Measurements from ENCODE around the gene TH. TPM values are rescaled to one million over a fixed set of nuclear protein-coding genes. Genes with fewer than 3 reads are reported as not detected.

Gene TH
- polyA plus RNA-seq, 1 of the 3 experiments (the other 2 are of a cell fraction), result not detected

GRCh38 chr11:2218031-2218633 lies 46.5 kb upstream of the TH start:
- no peak overlapping the region for H3K4me3 ChIP-seq (ENCODE audit: low read depth in 2 of 2, low read length in 1 of 2)
- H3K79me2 ChIP-seq (ENCODE audit: insufficient read depth), result no peaks in the 10 kb centered on the region
- H4K20me1 ChIP-seq (ENCODE audit: insufficient read depth), result no peaks in the 10 kb centered on the region
- H3K4me1 ChIP-seq (ENCODE audit: control insufficient read depth in 1 of 2, insufficient read depth in 2 of 2, low read depth in 1 of 2, low read length in 1 of 2), result no peaks in the 10 kb centered on the region; a peak in 1 of 4 replicates
- no peak for DNase-seq
- ChIA-PET POLR2A (no interaction called here), CTCF (interaction anchor here (0.8 to 1.7 kb wide), 4 partner anchors 9 to 203 kb away, joined by 3 to 4 read pairs (median 3); no protein-coding TSS in a partner anchor)
- H3F3A ChIP-seq (replicated peaks; ENCODE audit: insufficient read depth), result no peaks in the 10 kb centered on the region
- H3K4me2 ChIP-seq, result no peak overlapping the region
- H3K9me2 ChIP-seq, result no peaks in the 10 kb centered on the region
- no peak overlapping the region for H3K27ac ChIP-seq (ENCODE audit: low read depth in 2 of 2, low read length in 1 of 2)
- no peaks in the 10 kb centered on the region for H3K9me3 ChIP-seq
- no peaks in the 10 kb centered on the region for H3K27me3 ChIP-seq (ENCODE audit: insufficient read depth)
- no peaks in the 10 kb centered on the region for H3K36me3 ChIP-seq (replicated peaks in 1 of 2; ENCODE audit: control insufficient read depth in 1 of 2, insufficient read depth in 2 of 2, low read length in 1 of 2)
- 27% methylated on average over 3 of the region's 3 CpGs for WGBS (ENCODE audit: low lambda C conversion rate)
- TF ChIP-seq TEAD4 (IDR thresholded peaks at IDR 0.05; ENCODE audit: borderline replicate concordance, insufficient read depth), result no peak
- no peak overlapping the region for H2AFZ ChIP-seq (ENCODE audit: low read depth)
- no peak overlapping the region for H3K9ac ChIP-seq

- ChIA-PET CTCF (interaction anchor here (0.7 to 1.4 kb wide), 4 partner anchors 8 to 204 kb away, joined by 3 read pairs; no protein-coding TSS in a partner anchor), POLR2A (no interaction called here)
- Histone ChIP-seq H3K27ac (ENCODE audit: low read depth in 2 of 2, low read length in 1 of 2) (no peak overlapping the region), H3F3A (replicated peaks; ENCODE audit: insufficient read depth) (no peaks in the 10 kb centered on the region), H3K4me1 (ENCODE audit: control insufficient read depth in 1 of 2, insufficient read depth in 2 of 2, low read depth in 1 of 2, low read length in 1 of 2) (peaks cover 0 to 6% of the 10 kb centered on the region in 2 experiments; a peak in 1 of 4 replicates), H3K36me3 (replicated peaks in 1 of 2; ENCODE audit: control insufficient read depth in 1 of 2, insufficient read depth in 2 of 2, low read length in 1 of 2) (no peaks in the 10 kb centered on the region), H3K4me2 (no peak overlapping the region), H3K9me2 (no peaks in the 10 kb centered on the region), H3K9ac (no peak overlapping the region), H3K4me3 (ENCODE audit: low read depth in 2 of 2, low read length in 1 of 2) (no peak overlapping the region), H4K20me1 (ENCODE audit: insufficient read depth) (no peaks in the 10 kb centered on the region), H3K9me3 (no peaks in the 10 kb centered on the region), H3K79me2 (ENCODE audit: insufficient read depth) (no peaks in the 10 kb centered on the region), H2AFZ (ENCODE audit: low read depth) (no peak overlapping the region), H3K27me3 (ENCODE audit: insufficient read depth) (no peaks in the 10 kb centered on the region)
- 44% methylated on average over 9 of the region's 23 CpGs for WGBS (ENCODE audit: low lambda C conversion rate)
- DNase-seq, result peak; percentile 19
- no peak for TF ChIP-seq PBX3 (IDR thresholded peaks at IDR 0.05)
- TF ChIP-seq MAX (IDR thresholded peaks at IDR 0.05; ENCODE audit: low read depth), result no peak
- no peak for TF ChIP-seq JUND (IDR thresholded peaks at IDR 0.05)
- TF ChIP-seq SMC3 (IDR thresholded peaks at IDR 0.05; ENCODE audit: low read depth, low read length), result no peak
- TF ChIP-seq FOXM1 (IDR thresholded peaks at IDR 0.05; ENCODE audit: low read depth), result no peak
- TF ChIP-seq USF1 (IDR thresholded peaks at IDR 0.05; ENCODE audit: borderline replicate concordance, low read depth), result no peak
- TF ChIP-seq MEF2A (IDR thresholded peaks at IDR 0.05; ENCODE audit: borderline replicate concordance, low read depth), result no peak
- no peak for TF ChIP-seq POLR2AphosphoS5 (IDR thresholded peaks at IDR 0.05; ENCODE audit: low read depth, low read length)
- no peak for TF ChIP-seq USF2 (IDR thresholded peaks at IDR 0.05; ENCODE audit: borderline replicate concordance, low read depth, low read length)
These were observed 45.8 kb upstream of the TH start for GRCh38 chr11:2217211-2218030.
